DOHH2 (cell line): ENCODE results near the gene DHX30.
"Not testable (repeated sequence)": the region's sequence is repeated elsewhere in the genome, so short reads cannot be mapped to it uniquely, and the experiment has no call there.

Experiments
- H3F3A ChIP-seq: fragments of 200-600 bp; sonication (generic), shearing (Covaris generic); 2 replicates; pipeline ENCODE4 v1.6.0; 2016; ENCODE audit warnings: antibody characterized with exemption, mild to moderate bottlenecking; ENCODE audit not compliant: control insufficient read depth, insufficient read depth
- H3K27ac ChIP-seq: fragments of 200-600 bp; sonication (generic); 2 replicates; pipeline ENCODE4 v1.5.1; 2014; ENCODE audit warnings: low read depth, mild to moderate bottlenecking, low read length, moderate library complexity
- H3K27me3 ChIP-seq: fragments of 200-600 bp; sonication (generic); 2 replicates; pipeline ENCODE4 v1.6.1; 2014; ENCODE audit warnings: mild to moderate bottlenecking, low read length, mixed read lengths; ENCODE audit not compliant: control insufficient read depth
- H3K36me3 ChIP-seq: fragments of 200-600 bp; sonication (generic); 2 replicates; pipeline ENCODE4 v1.6.1; 2014; ENCODE audit warnings: mild to moderate bottlenecking, low read length, moderate library complexity, mixed read lengths; ENCODE audit not compliant: control insufficient read depth
- H3K4me1 ChIP-seq: fragments of 200-600 bp; sonication (generic); 2 replicates; pipeline ENCODE4 v1.6.1; 2014; ENCODE audit warnings: mild to moderate bottlenecking, low read length, mixed read lengths; ENCODE audit not compliant: control insufficient read depth
- H3K4me2 ChIP-seq: fragments of 200-600 bp; sonication (generic); 2 replicates; pipeline ENCODE4 v1.6.0; 2014; ENCODE audit warnings: mild to moderate bottlenecking, low read length, moderate library complexity
- H3K4me3 ChIP-seq: fragments of 200-600 bp; sonication (generic); 2 replicates; pipeline ENCODE4 v1.5.1; 2014; ENCODE audit warnings: mild to moderate bottlenecking, low read length, mixed read lengths
- H3K79me2 ChIP-seq: fragments of 200-600 bp; sonication (generic); 2 replicates; pipeline ENCODE4 v1.6.1; 2014; ENCODE audit warnings: mild to moderate bottlenecking, low read length, mixed read lengths; ENCODE audit not compliant: control insufficient read depth
- H3K9me2 ChIP-seq: fragments of 200-600 bp; sonication (generic); replicated peaks from 2 replicates; pipeline ENCODE4 v1.6.1; 2014; ENCODE audit warnings: mild to moderate bottlenecking, low read length, mixed read lengths; ENCODE audit not compliant: control insufficient read depth
- H3K9me3 ChIP-seq: fragments of 200-600 bp; sonication (generic); 2 replicates; pipeline ENCODE4 v1.6.1; 2014; ENCODE audit warnings: antibody characterized with exemption, low read length, mixed read lengths; ENCODE audit not compliant: control insufficient read depth, insufficient read depth
- H4K20me1 ChIP-seq: fragments of 200-600 bp; sonication (generic); 2 replicates; pipeline ENCODE4 v1.6.0; 2014; ENCODE audit warnings: low read depth, mild to moderate bottlenecking, antibody characterized with exemption, low read length, moderate library complexity; ENCODE audit not compliant: control insufficient read depth, insufficient read depth
- EZH2phosphoT487 ChIP-seq: fragments of 200-600 bp; sonication (generic); IDR thresholded peaks from 2 replicates; pipeline ENCODE4 v1.6.1; 2017; ENCODE audit warnings: borderline replicate concordance, mild to moderate bottlenecking, antibody characterized with exemption, low read length, moderate library complexity, mixed read lengths
- TF ChIP-seq, protein P1 (sequence below): fragments of 200-600 bp; sonication (generic); IDR thresholded peaks from one replicate; pipeline ENCODE4 v1.5.1; 2014; ENCODE audit warnings: antibody characterized with exemption, mild to moderate bottlenecking, low read depth, low read length; ENCODE audit not compliant: poor library complexity, severe bottlenecking

DHX30 gene

DNA sequence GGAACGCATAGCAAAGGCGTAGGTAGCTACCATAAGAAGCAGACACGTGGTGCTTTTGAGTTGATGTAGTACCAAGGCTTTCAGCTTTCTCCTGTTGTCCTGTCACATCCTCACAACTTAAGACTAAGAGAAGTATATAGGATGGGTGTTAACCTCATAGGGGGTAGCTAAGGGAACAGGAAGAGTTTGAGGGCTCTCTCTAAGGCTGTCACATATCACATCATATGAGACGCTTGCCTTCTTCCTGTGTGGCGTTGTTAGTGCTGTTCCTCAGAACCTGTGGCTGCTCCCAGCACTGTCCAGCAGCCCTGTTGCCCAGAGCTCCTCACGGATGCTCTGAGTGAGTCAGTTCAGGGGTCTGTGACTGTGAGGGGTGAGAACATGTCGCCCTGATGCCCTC is 14.7 kb downstream of the DHX30 start:
- Histone ChIP-seq H3K9me2 (no peaks in the 10 kb centered on the region), H3F3A (0 out of 2 replicates have a peak, but pooled peaks cover 3% of the 10 kb centered on the region), H3K9me3 (no peaks in the 10 kb centered on the region), H3K4me1 (no peaks in the 10 kb centered on the region), H3K4me2 (no peak overlapping the region), H3K79me2 (no peaks in the 10 kb centered on the region), H3K27me3 (no peaks in the 10 kb centered on the region), H3K36me3 (peaks cover 15% of the 10 kb centered on the region; the same call in 1 of the 2 replicates), H4K20me1 (no peaks in the 10 kb centered on the region), H3K4me3 (no peak overlapping the region), H3K27ac (no peak overlapping the region)
- TF ChIP-seq EZH2phosphoT487, result no peak

DNA sequence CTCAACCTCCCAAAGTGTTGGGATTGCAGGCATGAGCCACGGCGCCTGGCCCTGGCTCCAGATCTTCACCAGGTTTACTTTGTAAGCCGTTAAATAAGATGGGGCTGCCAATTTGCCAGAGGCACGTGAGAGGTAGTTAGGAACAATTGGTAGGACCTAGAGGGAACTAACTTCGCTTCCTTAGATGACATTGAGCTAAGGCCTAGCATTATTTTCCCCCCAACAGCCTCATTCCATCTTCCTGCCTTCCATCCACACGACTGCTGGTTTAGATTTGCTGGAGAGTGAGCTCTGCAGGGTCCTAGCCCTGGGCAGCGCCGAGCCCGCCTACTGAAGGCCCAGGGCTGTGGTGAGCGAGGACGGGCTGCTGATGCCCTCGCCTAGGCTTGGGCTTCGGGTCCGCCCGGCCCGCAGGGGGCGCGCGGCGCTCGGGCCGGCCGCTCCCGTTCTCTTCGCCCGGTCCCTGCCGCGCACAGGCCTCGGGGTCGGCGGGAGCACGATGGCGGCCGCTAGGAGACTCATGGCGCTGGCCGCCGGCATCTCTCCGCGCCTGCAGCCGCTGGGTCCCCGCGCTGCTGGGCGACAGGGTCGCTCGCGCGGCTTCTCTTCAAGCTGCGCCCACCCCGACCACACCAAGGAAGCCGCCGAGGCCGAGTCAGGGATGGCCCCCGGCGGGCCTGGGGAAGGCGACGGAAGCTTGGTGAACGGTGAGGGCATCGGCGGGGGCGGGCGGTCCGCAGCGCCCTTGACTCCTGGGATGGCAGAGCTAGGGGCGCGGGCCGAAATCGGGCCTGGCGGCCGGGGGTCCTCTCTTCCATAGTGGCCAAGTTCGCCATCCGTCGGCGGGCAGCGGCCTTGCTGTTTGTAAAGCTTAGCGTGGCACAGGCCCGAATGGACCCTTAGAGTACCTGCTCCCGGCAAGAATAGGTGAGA is 21.9 kb downstream of the DHX30 start:
- no peaks in the 10 kb centered on the region for H3K27me3 ChIP-seq

DNA sequence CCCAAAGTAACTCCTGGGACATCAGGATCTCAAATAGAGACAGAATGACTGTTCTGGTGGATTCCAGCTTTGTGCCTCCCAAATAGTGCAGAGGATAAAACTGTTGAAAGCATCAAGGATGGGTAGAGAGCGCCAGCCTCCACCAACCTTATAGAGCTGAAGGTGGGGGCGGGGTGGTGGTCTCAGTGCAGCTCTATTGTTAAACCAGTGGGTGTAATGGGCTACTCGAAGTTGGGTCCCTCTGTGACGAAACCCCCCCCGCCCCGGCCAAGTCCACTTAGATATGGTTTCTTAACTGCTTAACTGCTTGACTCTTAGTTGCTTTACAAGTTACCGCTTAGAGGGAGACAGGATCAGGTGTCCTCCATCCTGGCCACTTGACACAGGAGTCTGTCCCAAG is 22.7 kb downstream of the DHX30 start:
- no peaks in the 10 kb centered on the region for H3F3A ChIP-seq
- H3K27me3 ChIP-seq, result no peaks in the 10 kb centered on the region
- no peaks in the 10 kb centered on the region for H3K9me3 ChIP-seq
- peaks cover 42% of the 10 kb centered on the region for H3K36me3 ChIP-seq
- H3K4me2 ChIP-seq, result peak overlapping the region; percentile 80
- TF ChIP-seq EZH2phosphoT487, result no peak
- TF ChIP-seq, protein P1, sequence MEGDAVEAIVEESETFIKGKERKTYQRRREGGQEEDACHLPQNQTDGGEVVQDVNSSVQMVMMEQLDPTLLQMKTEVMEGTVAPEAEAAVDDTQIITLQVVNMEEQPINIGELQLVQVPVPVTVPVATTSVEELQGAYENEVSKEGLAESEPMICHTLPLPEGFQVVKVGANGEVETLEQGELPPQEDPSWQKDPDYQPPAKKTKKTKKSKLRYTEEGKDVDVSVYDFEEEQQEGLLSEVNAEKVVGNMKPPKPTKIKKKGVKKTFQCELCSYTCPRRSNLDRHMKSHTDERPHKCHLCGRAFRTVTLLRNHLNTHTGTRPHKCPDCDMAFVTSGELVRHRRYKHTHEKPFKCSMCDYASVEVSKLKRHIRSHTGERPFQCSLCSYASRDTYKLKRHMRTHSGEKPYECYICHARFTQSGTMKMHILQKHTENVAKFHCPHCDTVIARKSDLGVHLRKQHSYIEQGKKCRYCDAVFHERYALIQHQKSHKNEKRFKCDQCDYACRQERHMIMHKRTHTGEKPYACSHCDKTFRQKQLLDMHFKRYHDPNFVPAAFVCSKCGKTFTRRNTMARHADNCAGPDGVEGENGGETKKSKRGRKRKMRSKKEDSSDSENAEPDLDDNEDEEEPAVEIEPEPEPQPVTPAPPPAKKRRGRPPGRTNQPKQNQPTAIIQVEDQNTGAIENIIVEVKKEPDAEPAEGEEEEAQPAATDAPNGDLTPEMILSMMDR, result no peak
- peaks cover 13% of the 10 kb centered on the region; the same call in 1 of the 2 replicates for H4K20me1 ChIP-seq
- no peaks in the 10 kb centered on the region for H3K9me2 ChIP-seq
- peak overlapping the region; percentile 80 for H3K4me3 ChIP-seq
- peaks cover 45% of the 10 kb centered on the region for H3K79me2 ChIP-seq
- H3K27ac ChIP-seq, result peak overlapping the region; percentile 39
- peaks cover 20% of the 10 kb centered on the region for H3K4me1 ChIP-seq

More for the DNA sequence above, 21.9 kb downstream of the DHX30 start:
- peak overlapping the region; percentile 80 for H3K4me3 ChIP-seq
- H3K4me1 ChIP-seq, result peaks cover 20% of the 10 kb centered on the region
- TF ChIP-seq, protein P1, result peak; percentile 91
- no peak for TF ChIP-seq EZH2phosphoT487
- H3K27ac ChIP-seq, result peak overlapping the region; percentile 39
- H3K36me3 ChIP-seq, result peaks cover 39% of the 10 kb centered on the region
- H3K4me2 ChIP-seq, result peak overlapping the region; percentile 80
- no peaks in the 10 kb centered on the region for H3F3A ChIP-seq
- peaks cover 45% of the 10 kb centered on the region for H3K79me2 ChIP-seq
- no peaks in the 10 kb centered on the region for H3K9me2 ChIP-seq
- H3K9me3 ChIP-seq, result no peaks in the 10 kb centered on the region
- H4K20me1 ChIP-seq, result peaks cover 13% of the 10 kb centered on the region; the same call in 1 of the 2 replicates

DNA sequence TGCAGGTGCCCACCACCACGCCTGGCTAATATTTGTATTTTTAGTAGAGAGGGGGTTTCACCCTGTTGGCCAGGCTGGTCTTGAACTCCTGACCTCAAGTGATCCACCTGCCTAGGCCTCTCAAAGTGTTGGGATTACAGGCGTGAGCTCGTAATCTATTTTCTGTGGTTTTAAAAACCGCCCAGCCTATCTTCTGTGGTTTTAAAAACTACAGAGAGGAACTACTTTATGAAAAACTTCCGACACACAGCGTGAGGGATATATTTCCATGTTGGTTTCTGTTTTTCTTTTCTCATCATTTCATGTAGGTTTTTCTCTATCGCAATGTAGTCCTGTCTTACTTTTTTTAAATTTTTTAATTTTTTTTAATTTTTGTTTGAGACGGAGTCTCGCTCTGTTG is 26.5 kb downstream of the DHX30 start:
- H3K27me3 ChIP-seq, H3K9me3 ChIP-seq, H3K4me3 ChIP-seq, H3K9me2 ChIP-seq, H3K4me2 ChIP-seq, H3K27ac ChIP-seq, H3F3A ChIP-seq: not testable (repeated sequence)
- Histone ChIP-seq H3K4me1 (peaks cover 15% of the 10 kb centered on the region), H3K36me3 (peaks cover 74% of the 10 kb centered on the region), H3K79me2 (peaks cover 41% of the 10 kb centered on the region), H4K20me1 (peaks cover 13% of the 10 kb centered on the region; the same call in 1 of the 2 replicates)
